BJ (cell line): ENCODE measurements around the gene NFE2L3. TPM values are rescaled to one million over a fixed set of nuclear protein-coding genes. Genes with fewer than 3 reads are reported as not detected.
"Not testable (repeated sequence)": the region's sequence is repeated elsewhere in the genome, so short reads cannot be mapped to it uniquely, and the experiment has no call there.

ENCODE experiments used
- CTCF ChIA-PET: fragments of 350-600 bp; formaldehyde crosslinking; extraction: SDS; loops from one replicate; lab custom pipeline; 2021; ENCODE audit warnings: antibody characterized with exemption, inconsistent platforms; lab: Yijun Ruan, JAX
- POLR2A ChIA-PET: fragments of 300-600 bp; sonication (Branson Sonifier 250); formaldehyde crosslinking; extraction: SDS; loops from one replicate; lab custom pipeline; 2021; ENCODE audit warnings: antibody characterized with exemption; lab: Charles Lee
- DNase-seq: peaks from one replicate; pipeline ENCODE4 v3.0.0-alpha.2; 2011; ENCODE audit warnings: low read depth
- H3K27me3 ChIP-seq: 2 replicates; pipeline ENCODE4 v1.6.0; 2011; ENCODE audit warnings: low read length; ENCODE audit not compliant: control insufficient read depth, insufficient read depth
- H3K36me3 ChIP-seq: 2 replicates; pipeline ENCODE4 v1.5.1; 2011; ENCODE audit warnings: low read length; ENCODE audit not compliant: control insufficient read depth, insufficient read depth
- H3K4me3 ChIP-seq: 2 replicates; pipeline ENCODE4 v1.5.1; 2011; ENCODE audit warnings: low read depth, mild to moderate bottlenecking, control low read depth, low read length
- CTCF ChIP-seq: IDR thresholded peaks from 2 replicates; pipeline ENCODE4 v1.5.1; 2011; ENCODE audit warnings: low read depth, mild to moderate bottlenecking, control low read depth, inconsistent platforms, low read length, moderate library complexity; ENCODE audit not compliant: insufficient read depth
- polyA plus RNA-seq: library from polyadenylated mRNA; depleted of rRNA; stranded (reverse); fragments of >200 nt; gene quantifications from 2 replicates; pipeline ENCODE4 v1.2.3, GENCODE V29; 2011

NFE2L3 gene
- polyA plus RNA-seq, 1 experiment, result 2.6 TPM

GRCh38 chr7:26157520-26158105 is 5.6 kb downstream of the NFE2L3 start:
- CTCF ChIA-PET, result interaction anchor here (0.9 to 1.1 kb wide), 3 partner anchors 14 to 212 kb away, joined by 3 to 4 read pairs (median 3); no protein-coding TSS in a partner anchor
- Histone ChIP-seq H3K4me3 (no peak overlapping the region), H3K36me3 (no peaks in the 10 kb centered on the region), H3K27me3 (no peaks in the 10 kb centered on the region)
- TF ChIP-seq CTCF, result no peak
- POLR2A ChIA-PET, result interaction anchor here (0.5 to 0.6 kb wide), 2 partner anchors 23 to 1009 kb away, joined by 3 to 4 read pairs; no protein-coding TSS in a partner anchor
- DNase-seq, result no peak

DNA sequence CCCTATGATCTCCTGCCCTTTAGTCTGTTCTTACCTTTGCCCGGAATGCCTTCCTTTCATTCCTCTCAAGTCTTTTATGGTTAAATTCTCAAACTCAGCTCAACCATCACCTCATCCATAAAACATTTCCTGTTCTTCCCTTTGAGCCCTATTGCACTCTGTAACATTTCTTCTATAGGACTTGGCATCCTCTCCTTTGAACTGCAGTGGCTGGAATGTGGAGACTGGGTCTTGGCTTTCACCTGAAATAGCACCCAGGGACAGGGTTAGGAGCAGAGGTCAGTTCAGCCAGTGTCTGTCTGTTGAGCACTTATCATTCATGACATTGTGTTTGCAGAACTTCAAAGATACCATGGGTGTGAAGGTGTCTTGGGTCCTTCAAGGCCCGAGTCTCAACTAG is 7.2 kb downstream of the NFE2L3 start:
- CTCF ChIA-PET, result interaction anchor here (1.0 to 1.2 kb wide), 2 partner anchors 15 to 21 kb away, joined by 3 to 4 read pairs; no protein-coding TSS in a partner anchor
- no peaks in the 10 kb centered on the region for H3K27me3 ChIP-seq
- TF ChIP-seq CTCF, result no peak
- no peak overlapping the region for H3K4me3 ChIP-seq
- H3K36me3 ChIP-seq, result no peaks in the 10 kb centered on the region
- POLR2A ChIA-PET, result no interaction called here
- no peak for DNase-seq

DNA sequence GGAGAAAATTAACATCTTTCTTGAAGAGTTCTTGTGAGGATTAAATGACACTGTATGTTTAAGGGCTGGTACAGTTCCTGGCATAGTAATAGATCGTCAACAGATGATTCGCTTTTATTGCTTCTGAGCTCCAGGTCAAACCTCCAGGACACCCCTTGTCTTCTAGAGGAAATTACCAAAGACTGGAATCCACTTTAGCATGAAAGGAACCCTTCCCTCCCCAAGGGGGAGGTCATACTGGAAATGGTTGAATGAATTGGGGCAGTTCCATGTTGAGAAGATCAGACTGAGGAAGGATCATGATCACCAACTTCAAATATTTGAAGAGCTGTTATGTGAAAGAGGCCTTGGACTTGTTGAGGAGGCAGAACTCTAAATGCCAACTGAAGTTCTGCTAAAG is 8.9 kb downstream of the NFE2L3 start:
- no peak for TF ChIP-seq CTCF
- no peaks in the 10 kb centered on the region for H3K27me3 ChIP-seq
- no peak for DNase-seq
- ChIA-PET POLR2A (no interaction called here), CTCF (interaction anchor here (0.7 to 2.0 kb wide), 6 partner anchors 11 to 70 kb away, joined by 3 to 7 read pairs (median 4); no protein-coding TSS in a partner anchor)
- H3K4me3 ChIP-seq, result no peak overlapping the region
- H3K36me3 ChIP-seq, result no peaks in the 10 kb centered on the region

- ChIA-PET POLR2A (no interaction called here), CTCF (no interaction called here)
- no peaks in the 10 kb centered on the region for H3K27me3 ChIP-seq
- no peak for TF ChIP-seq CTCF
- DNase-seq, result no peak
- no peaks in the 10 kb centered on the region for H3K36me3 ChIP-seq
- H3K4me3 ChIP-seq, result no peak overlapping the region
These were observed 10.4 kb downstream of the NFE2L3 start for GRCh38 chr7:26162431-26162830.

DNA sequence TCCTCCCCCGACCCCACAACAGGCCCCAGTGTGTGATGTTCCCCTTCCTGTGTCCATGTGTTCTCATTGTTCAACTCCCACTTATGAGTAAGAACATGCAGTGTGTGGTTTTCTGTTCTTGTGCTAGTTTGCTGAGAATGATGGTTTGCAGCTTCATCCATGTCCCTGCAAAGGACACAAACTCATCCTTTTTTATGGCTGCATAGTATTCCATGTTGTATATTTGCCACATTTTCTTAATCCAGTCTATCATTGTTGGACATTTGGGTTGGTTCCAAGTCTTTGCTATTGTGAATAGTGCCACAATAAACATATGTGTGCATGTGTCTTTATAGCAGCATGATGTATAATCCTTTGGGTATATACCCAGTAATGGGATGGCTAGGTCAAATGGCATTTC is 11.8 kb downstream of the NFE2L3 start:
- H3K27me3 ChIP-seq, H3K4me3 ChIP-seq, CTCF ChIA-PET, H3K36me3 ChIP-seq, DNase-seq, POLR2A ChIA-PET: not testable (repeated sequence)
